HG02870 (cell line): ENCODE results near the gene MYD88.
A peak's percentile ranks its signal among the peaks of the same experiment; 100 is the strongest.
"Not testable (repeated sequence)": the region's sequence is repeated elsewhere in the genome, so short reads cannot be mapped to it uniquely, and the experiment has no call there.

ENCODE experiments used
- ATAC-seq: cut with Tn5 transposase; IDR thresholded peaks from one replicate; pipeline ENCODE4 v1.9.1; 2021; ENCODE audit warnings: mild to moderate bottlenecking, moderate library complexity; ENCODE audit not compliant: unreplicated experiment

Gene MYD88

GRCh38 chr3:38140326-38141172 lies 2.1 kb downstream of the MYD88 start:
- no peak for ATAC-seq

GRCh38 chr3:38141173-38141951 lies 2.9 kb downstream of the MYD88 start:
- ATAC-seq, result no peak

- ATAC-seq, result no peak
These were observed 3.5 kb downstream of the MYD88 start for GRCh38 chr3:38141952-38142273.

- no peak for ATAC-seq
These were observed 4.5 kb downstream of the MYD88 start for GRCh38 chr3:38142959-38143358.

- ATAC-seq, result no peak
These were observed 5.0 kb downstream of the MYD88 start for GRCh38 chr3:38143511-38143910.

- ATAC-seq, result no peak
These were observed 8.0 kb downstream of the MYD88 start for GRCh38 chr3:38146504-38146903.

GRCh38 chr3:38147421-38147820 lies 9.0 kb downstream of the MYD88 start:
- ATAC-seq, result no peak

- no peak for ATAC-seq
These were observed 9.9 kb downstream of the MYD88 start for GRCh38 chr3:38148311-38148882.

- no peak for ATAC-seq
These were observed 11.2 kb downstream of the MYD88 start for GRCh38 chr3:38149708-38150107.

- no peak for ATAC-seq
These were observed 12.5 kb downstream of the MYD88 start for GRCh38 chr3:38150780-38151528.

GRCh38 chr3:38151667-38152265 lies 13.3 kb downstream of the MYD88 start:
- no peak for ATAC-seq

GRCh38 chr3:38152609-38153008 lies 14.1 kb downstream of the MYD88 start:
- ATAC-seq, result no peak

GRCh38 chr3:38153221-38153620 lies 14.8 kb downstream of the MYD88 start:
- no peak for ATAC-seq

- ATAC-seq, result no peak
These were observed 15.6 kb downstream of the MYD88 start for GRCh38 chr3:38154033-38154494.

GRCh38 chr3:38154625-38155255 lies 16.3 kb downstream of the MYD88 start:
- ATAC-seq, result peak; percentile 36

- no peak for ATAC-seq
These were observed 17.4 kb downstream of the MYD88 start for GRCh38 chr3:38155825-38156224.

GRCh38 chr3:38157117-38157516 lies 18.7 kb downstream of the MYD88 start:
- ATAC-seq, result no peak

GRCh38 chr3:38157595-38157994 lies 19.1 kb downstream of the MYD88 start:
- ATAC-seq, result no peak

- no peak for ATAC-seq
These were observed 20.0 kb downstream of the MYD88 start for GRCh38 chr3:38158472-38158871.

- ATAC-seq, result not testable (repeated sequence)
These were observed 22.2 kb downstream of the MYD88 start for GRCh38 chr3:38160704-38161103.
